GM12865 (cell line): Measurements from ENCODE around the gene MMAB.

Experiments
- DNase-seq: peaks from one replicate; pipeline ENCODE4 v3.0.0; 2010; ENCODE audit warnings: low read depth
- H3K4me3 ChIP-seq: 2 replicates; pipeline ENCODE4 v1.5.1; 2011; ENCODE audit warnings: mild to moderate bottlenecking, low read depth, low read length, control low read depth
- CTCF ChIP-seq: IDR thresholded peaks from 2 replicates; pipeline ENCODE4 v1.5.1; 2011; ENCODE audit warnings: low read length, control low read depth, low read depth, inconsistent platforms; ENCODE audit not compliant: insufficient read depth; ENCODE audit errors: missing control alignments

The MMAB gene

DNA sequence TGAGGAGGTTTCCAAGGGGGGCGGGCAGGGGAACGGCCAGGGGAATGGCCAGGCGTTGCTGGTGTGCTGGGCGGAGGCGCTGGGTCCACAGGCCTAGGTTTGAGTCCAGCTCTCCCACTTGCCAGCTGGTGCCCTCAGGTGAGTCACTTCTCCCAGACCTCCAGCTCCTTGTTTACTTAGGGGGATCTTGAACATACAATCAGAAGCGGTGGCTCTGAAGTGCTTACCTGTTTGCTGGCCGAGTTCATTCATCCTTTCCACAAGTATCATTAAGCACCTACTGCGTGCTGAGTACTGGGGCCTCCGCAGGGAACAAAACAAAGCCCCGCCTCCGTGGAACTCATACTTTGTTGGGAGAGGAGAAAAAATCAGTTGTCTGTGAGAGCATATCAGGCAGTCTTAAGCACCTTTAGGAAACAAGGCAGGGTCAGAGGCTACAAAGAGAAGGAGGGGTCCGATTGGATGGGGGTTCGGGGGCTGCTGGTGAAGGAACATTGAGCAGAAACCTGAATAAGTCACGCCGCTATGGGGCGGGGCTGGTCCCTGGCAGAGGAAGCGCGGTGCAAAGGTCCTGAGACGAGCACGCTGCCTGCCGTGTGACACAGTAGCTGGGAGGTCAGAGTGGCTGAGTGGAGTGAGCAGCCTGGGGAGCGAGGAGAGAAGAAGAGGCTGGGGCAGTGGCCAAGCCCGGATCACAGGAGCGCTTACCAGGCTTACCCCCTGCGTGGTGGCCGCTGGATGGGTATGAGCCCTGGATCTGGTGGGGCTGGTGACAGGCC lies 15.3 kb upstream of the MMAB start:
- TF ChIP-seq CTCF, result no peak
- no peak for DNase-seq
- H3K4me3 ChIP-seq, result no peak overlapping the region

GRCh38 chr12:109587921-109588320 lies 14.6 kb upstream of the MMAB start:
- no peak overlapping the region for H3K4me3 ChIP-seq
- no peak for DNase-seq
- no peak for TF ChIP-seq CTCF

DNA sequence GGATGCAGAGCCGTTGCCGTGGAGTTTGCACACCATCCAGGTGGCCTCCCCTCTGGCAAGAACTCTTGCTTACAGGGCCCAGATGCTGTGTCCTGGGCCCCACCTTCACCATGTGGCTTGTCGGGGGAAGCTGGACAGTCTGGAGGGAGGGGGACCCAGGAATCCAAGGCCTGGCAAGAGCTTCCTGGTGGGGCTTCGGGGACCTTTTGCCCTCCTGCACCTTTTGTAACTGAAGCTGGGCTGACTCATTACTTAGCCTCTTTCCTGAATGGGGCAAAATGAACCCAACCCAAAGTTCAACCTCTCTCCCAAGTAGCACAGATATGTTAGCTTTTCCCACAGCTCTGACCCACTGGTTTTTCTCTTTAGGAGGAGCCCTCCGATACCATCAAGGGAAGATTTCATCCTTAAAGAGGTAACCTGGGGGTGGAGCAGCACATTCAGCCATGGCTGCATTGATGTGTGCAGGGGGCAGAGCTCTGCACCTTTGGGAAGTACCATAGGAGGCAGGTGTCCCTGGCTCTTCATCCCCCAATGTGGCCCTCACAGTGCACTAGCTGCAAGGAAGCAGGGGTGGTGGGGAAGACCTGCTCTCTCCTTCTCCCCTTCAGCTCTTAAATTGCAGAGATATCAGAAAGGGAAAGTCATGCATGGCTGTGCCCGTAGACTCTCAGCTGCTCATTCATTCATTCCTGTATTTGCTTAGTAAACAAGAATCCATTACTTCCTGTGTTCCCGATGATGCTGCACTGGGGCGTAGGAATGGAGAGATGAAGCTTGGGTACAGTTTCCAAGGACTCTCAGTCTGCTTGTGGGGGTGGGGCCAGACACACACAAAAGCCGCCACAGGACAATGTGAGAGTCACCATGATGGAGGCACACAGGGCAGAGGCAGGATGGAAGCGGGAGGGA lies 13.3 kb upstream of the MMAB start:
- TF ChIP-seq CTCF, result no peak
- DNase-seq, result no peak
- no peak overlapping the region for H3K4me3 ChIP-seq

- no peak for TF ChIP-seq CTCF
- no peak for DNase-seq
- H3K4me3 ChIP-seq, result no peak overlapping the region
These were observed 10.4 kb upstream of the MMAB start for GRCh38 chr12:109583733-109584132.

DNA sequence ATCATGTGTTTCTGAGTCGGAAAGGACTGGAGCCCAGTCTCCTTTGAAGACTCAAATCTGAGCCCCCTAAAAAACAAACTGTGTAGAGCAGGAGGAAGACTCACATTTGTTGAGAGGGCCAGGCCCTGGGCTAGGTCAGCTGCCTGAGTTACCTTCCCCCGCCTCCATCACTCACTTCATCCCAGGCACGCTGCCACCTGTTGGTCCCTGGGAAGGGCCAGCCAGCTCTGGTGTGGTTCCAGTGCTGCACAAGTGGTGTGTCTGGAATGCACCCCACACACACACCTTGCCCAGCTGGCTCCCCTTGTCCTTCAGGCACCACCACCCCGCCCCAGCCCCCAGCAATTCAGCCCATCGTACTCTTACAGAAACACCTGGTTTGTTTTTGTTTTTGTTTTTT lies 9.3 kb upstream of the MMAB start:
- no peak for DNase-seq
- H3K4me3 ChIP-seq, result no peak overlapping the region
- no peak for TF ChIP-seq CTCF

- H3K4me3 ChIP-seq, result no peak overlapping the region
- no peak for TF ChIP-seq CTCF
- DNase-seq, result no peak
These were observed 8.6 kb upstream of the MMAB start for GRCh38 chr12:109581856-109582255.
